MM.1S (cell line): ENCODE data around the gene RPA3.

Experiments used
- EZH2 ChIP-seq: fragments of 300-600 bp; sonication (generic); optimal IDR thresholded peaks from 2 replicates; pipeline ENCODE3; 2017; ENCODE audit warnings: low read depth, mild to moderate bottlenecking, antibody characterized with exemption, low read length, mixed read lengths
- EZH2phosphoT487 ChIP-seq: fragments of 300-600 bp; sonication (generic); IDR thresholded peaks from 2 replicates; pipeline ENCODE4 v1.6.1; 2018; ENCODE audit warnings: antibody characterized with exemption, low read length
- TF ChIP-seq, protein P1 (sequence below): fragments of 300-600 bp; sonication (generic); IDR thresholded peaks from 2 replicates; pipeline ENCODE4 v1.5.1; 2016; ENCODE audit warnings: antibody characterized with exemption, low read length, mixed read lengths

DNA sequence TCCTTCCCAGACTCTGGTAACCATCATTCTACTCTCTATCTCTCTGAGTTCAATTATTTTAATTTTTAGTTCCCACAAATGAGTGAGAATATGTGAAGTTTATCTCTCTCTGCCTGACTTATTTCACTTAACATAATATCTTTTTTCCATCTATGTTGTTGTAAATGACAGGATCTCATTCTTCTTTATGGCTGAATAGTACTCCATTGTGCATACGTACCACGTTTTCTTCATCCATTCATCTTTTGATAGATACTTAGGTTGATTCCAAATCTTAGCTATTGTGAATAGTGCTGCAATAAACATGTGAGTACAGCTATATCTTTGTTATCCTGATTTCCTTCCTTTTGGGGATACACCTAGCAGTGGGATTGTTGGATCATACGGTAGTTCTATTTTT is 23.9 kb downstream of the RPA3 start:
- TF ChIP-seq EZH2 (no peak), EZH2phosphoT487 (no peak)
- TF ChIP-seq, protein P1, sequence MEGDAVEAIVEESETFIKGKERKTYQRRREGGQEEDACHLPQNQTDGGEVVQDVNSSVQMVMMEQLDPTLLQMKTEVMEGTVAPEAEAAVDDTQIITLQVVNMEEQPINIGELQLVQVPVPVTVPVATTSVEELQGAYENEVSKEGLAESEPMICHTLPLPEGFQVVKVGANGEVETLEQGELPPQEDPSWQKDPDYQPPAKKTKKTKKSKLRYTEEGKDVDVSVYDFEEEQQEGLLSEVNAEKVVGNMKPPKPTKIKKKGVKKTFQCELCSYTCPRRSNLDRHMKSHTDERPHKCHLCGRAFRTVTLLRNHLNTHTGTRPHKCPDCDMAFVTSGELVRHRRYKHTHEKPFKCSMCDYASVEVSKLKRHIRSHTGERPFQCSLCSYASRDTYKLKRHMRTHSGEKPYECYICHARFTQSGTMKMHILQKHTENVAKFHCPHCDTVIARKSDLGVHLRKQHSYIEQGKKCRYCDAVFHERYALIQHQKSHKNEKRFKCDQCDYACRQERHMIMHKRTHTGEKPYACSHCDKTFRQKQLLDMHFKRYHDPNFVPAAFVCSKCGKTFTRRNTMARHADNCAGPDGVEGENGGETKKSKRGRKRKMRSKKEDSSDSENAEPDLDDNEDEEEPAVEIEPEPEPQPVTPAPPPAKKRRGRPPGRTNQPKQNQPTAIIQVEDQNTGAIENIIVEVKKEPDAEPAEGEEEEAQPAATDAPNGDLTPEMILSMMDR: no peak
